ENCODE data around the gene VSIG10L2.

DNA sequence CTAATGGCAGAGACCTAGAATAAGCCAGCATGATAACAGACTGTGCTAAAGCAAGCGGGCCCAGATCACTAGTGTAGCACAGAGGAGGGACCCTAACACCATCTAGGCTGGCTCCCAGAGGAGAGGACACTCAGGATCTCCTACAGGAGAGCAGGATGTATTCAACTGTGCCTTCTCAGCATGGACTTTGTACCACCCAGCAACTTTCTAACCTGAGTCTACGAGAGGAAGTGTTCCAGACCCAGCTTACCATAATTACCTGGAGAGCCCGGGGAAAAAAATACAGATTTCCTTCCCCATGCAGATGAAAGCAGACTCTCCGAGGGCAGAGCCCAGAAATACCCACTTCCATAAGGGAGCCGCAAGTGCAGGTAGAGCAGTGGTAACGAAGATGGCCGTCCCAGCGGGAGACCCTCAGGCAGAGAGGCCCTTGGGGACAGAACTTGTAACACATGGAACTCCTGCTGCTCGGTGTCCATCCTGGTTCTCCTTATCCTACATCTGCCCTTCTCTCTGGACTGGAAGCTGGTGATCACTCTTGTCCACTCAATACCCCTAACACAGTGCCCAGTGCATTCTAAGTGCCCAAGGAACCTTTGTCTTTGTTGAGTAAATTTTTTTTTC, 21.3 kb upstream of the VSIG10L2 start:
- TF ChIP-seq CTCF (IDR thresholded peaks at IDR 0.05) (no peak), POLR2A (IDR thresholded peaks at IDR 0.05) (no peak)

Data from right lobe of liver (tissue), 4 donors.